ENCODE data around the gene HOMER2.
"Not testable (repeated sequence)": the region's sequence is repeated elsewhere in the genome, so short reads cannot be mapped to it uniquely, and the experiment has no call there.

HOMER2 gene

GRCh38 chr15:82894971-82895520 is 57.5 kb downstream of the HOMER2 start:
- no peak overlapping the region for H3K4me3 ChIP-seq (ENCODE audit: low read depth, low read length)
- no peaks in the 10 kb centered on the region for H3K79me2 ChIP-seq (ENCODE audit: control insufficient read depth, insufficient read depth, low read length, unreplicated experiment)
- H3K27ac ChIP-seq (ENCODE audit: low read depth, low read length) = no peak overlapping the region

GRCh38 chr15:82893473-82893872 is 59.0 kb downstream of the HOMER2 start:
- H3K27ac ChIP-seq (ENCODE audit: low read depth, low read length); H3K36me3 ChIP-seq (ENCODE audit: insufficient read depth, low read length); H3K4me3 ChIP-seq (ENCODE audit: low read depth, low read length); H3K79me2 ChIP-seq (ENCODE audit: control insufficient read depth, insufficient read depth, low read length, unreplicated experiment); H3K27me3 ChIP-seq (ENCODE audit: insufficient read depth, low read length); H3K4me1 ChIP-seq (ENCODE audit: control insufficient read depth, insufficient read depth, low read length, unreplicated experiment); H2AFZ ChIP-seq (ENCODE audit: low read length, unreplicated experiment): not testable (repeated sequence)

More at GRCh38 chr15:82894971-82895520, 57.5 kb downstream of the HOMER2 start:
- Histone ChIP-seq H3K4me1 (ENCODE audit: control insufficient read depth, insufficient read depth, low read length, unreplicated experiment) (no peaks in the 10 kb centered on the region), H3K36me3 (ENCODE audit: insufficient read depth, low read length) (no peaks in the 10 kb centered on the region), H2AFZ (ENCODE audit: low read length, unreplicated experiment) (no peak overlapping the region), H3K27me3 (ENCODE audit: insufficient read depth, low read length) (no peaks in the 10 kb centered on the region)

- Histone ChIP-seq H3K79me2 (ENCODE audit: control insufficient read depth, insufficient read depth, low read length, unreplicated experiment) (no peaks in the 10 kb centered on the region), H3K27me3 (ENCODE audit: insufficient read depth, low read length) (no peaks in the 10 kb centered on the region), H3K36me3 (ENCODE audit: insufficient read depth, low read length) (no peaks in the 10 kb centered on the region), H2AFZ (ENCODE audit: low read length, unreplicated experiment) (no peak overlapping the region), H3K4me1 (ENCODE audit: control insufficient read depth, insufficient read depth, low read length, unreplicated experiment) (no peaks in the 10 kb centered on the region), H3K27ac (ENCODE audit: low read depth, low read length) (no peak overlapping the region), H3K4me3 (ENCODE audit: low read depth, low read length) (no peak overlapping the region)
Observed at GRCh38 chr15:82892573-82892972, 59.9 kb downstream of the HOMER2 start.

GRCh38 chr15:82890995-82891390 is 61.5 kb downstream of the HOMER2 start:
- H3K27ac ChIP-seq (ENCODE audit: low read depth, low read length) = no peak overlapping the region
- H3K4me3 ChIP-seq (ENCODE audit: low read depth, low read length) = no peak overlapping the region
- no peaks in the 10 kb centered on the region for H3K79me2 ChIP-seq (ENCODE audit: control insufficient read depth, insufficient read depth, low read length, unreplicated experiment)
- H3K27me3 ChIP-seq (ENCODE audit: insufficient read depth, low read length) = no peaks in the 10 kb centered on the region
- no peaks in the 10 kb centered on the region for H3K4me1 ChIP-seq (ENCODE audit: control insufficient read depth, insufficient read depth, low read length, unreplicated experiment)
- no peaks in the 10 kb centered on the region for H3K36me3 ChIP-seq (ENCODE audit: insufficient read depth, low read length)
- H2AFZ ChIP-seq (ENCODE audit: low read length, unreplicated experiment) = no peak overlapping the region

GRCh38 chr15:82890338-82890994 is 62.1 kb downstream of the HOMER2 start:
- H3K4me3 ChIP-seq (ENCODE audit: low read depth, low read length) = no peak overlapping the region
- H3K79me2 ChIP-seq (ENCODE audit: control insufficient read depth, insufficient read depth, low read length, unreplicated experiment) = no peaks in the 10 kb centered on the region
- H3K4me1 ChIP-seq (ENCODE audit: control insufficient read depth, insufficient read depth, low read length, unreplicated experiment) = no peaks in the 10 kb centered on the region
- H2AFZ ChIP-seq (ENCODE audit: low read length, unreplicated experiment) = no peak overlapping the region
- no peak overlapping the region for H3K27ac ChIP-seq (ENCODE audit: low read depth, low read length)
- H3K27me3 ChIP-seq (ENCODE audit: insufficient read depth, low read length) = no peaks in the 10 kb centered on the region
- no peaks in the 10 kb centered on the region for H3K36me3 ChIP-seq (ENCODE audit: insufficient read depth, low read length)

GRCh38 chr15:82882273-82882928 is 70.1 kb downstream of the HOMER2 start:
- Histone ChIP-seq H3K79me2 (ENCODE audit: control insufficient read depth, insufficient read depth, low read length, unreplicated experiment) (no peaks in the 10 kb centered on the region), H3K36me3 (ENCODE audit: insufficient read depth, low read length) (no peaks in the 10 kb centered on the region), H3K27me3 (ENCODE audit: insufficient read depth, low read length) (no peaks in the 10 kb centered on the region), H2AFZ (ENCODE audit: low read length, unreplicated experiment) (no peak overlapping the region), H3K4me3 (ENCODE audit: low read depth, low read length) (no peak overlapping the region), H3K27ac (ENCODE audit: low read depth, low read length) (no peak overlapping the region), H3K4me1 (ENCODE audit: control insufficient read depth, insufficient read depth, low read length, unreplicated experiment) (no peaks in the 10 kb centered on the region)

- no peaks in the 10 kb centered on the region for H3K79me2 ChIP-seq (ENCODE audit: control insufficient read depth, insufficient read depth, low read length, unreplicated experiment)
- no peak overlapping the region for H2AFZ ChIP-seq (ENCODE audit: low read length, unreplicated experiment)
- no peaks in the 10 kb centered on the region for H3K36me3 ChIP-seq (ENCODE audit: insufficient read depth, low read length)
- no peaks in the 10 kb centered on the region for H3K27me3 ChIP-seq (ENCODE audit: insufficient read depth, low read length)
- no peak overlapping the region for H3K4me3 ChIP-seq (ENCODE audit: low read depth, low read length)
- H3K4me1 ChIP-seq (ENCODE audit: control insufficient read depth, insufficient read depth, low read length, unreplicated experiment) = no peaks in the 10 kb centered on the region
- no peak overlapping the region for H3K27ac ChIP-seq (ENCODE audit: low read depth, low read length)
Observed at GRCh38 chr15:82881747-82882146, 70.8 kb downstream of the HOMER2 start.

GRCh38 chr15:82880704-82881103 is 71.8 kb downstream of the HOMER2 start:
- H2AFZ ChIP-seq (ENCODE audit: low read length, unreplicated experiment) = no peak overlapping the region
- H3K79me2 ChIP-seq (ENCODE audit: control insufficient read depth, insufficient read depth, low read length, unreplicated experiment) = no peaks in the 10 kb centered on the region
- no peaks in the 10 kb centered on the region for H3K27me3 ChIP-seq (ENCODE audit: insufficient read depth, low read length)
- no peak overlapping the region for H3K27ac ChIP-seq (ENCODE audit: low read depth, low read length)
- no peaks in the 10 kb centered on the region for H3K36me3 ChIP-seq (ENCODE audit: insufficient read depth, low read length)
- no peak overlapping the region for H3K4me3 ChIP-seq (ENCODE audit: low read depth, low read length)
- H3K4me1 ChIP-seq (ENCODE audit: control insufficient read depth, insufficient read depth, low read length, unreplicated experiment) = peaks cover 4% of the 10 kb centered on the region

- no peak overlapping the region for H3K27ac ChIP-seq (ENCODE audit: low read depth, low read length)
- H3K4me1 ChIP-seq (ENCODE audit: control insufficient read depth, insufficient read depth, low read length, unreplicated experiment) = peaks cover 11% of the 10 kb centered on the region
- no peaks in the 10 kb centered on the region for H3K27me3 ChIP-seq (ENCODE audit: insufficient read depth, low read length)
- H3K79me2 ChIP-seq (ENCODE audit: control insufficient read depth, insufficient read depth, low read length, unreplicated experiment) = no peaks in the 10 kb centered on the region
- H2AFZ ChIP-seq (ENCODE audit: low read length, unreplicated experiment) = no peak overlapping the region
- no peaks in the 10 kb centered on the region for H3K36me3 ChIP-seq (ENCODE audit: insufficient read depth, low read length)
- H3K4me3 ChIP-seq (ENCODE audit: low read depth, low read length) = no peak overlapping the region
Observed at GRCh38 chr15:82878325-82878724, 74.2 kb downstream of the HOMER2 start.

- H3K36me3 ChIP-seq (ENCODE audit: insufficient read depth, low read length) = no peaks in the 10 kb centered on the region
- H2AFZ ChIP-seq (ENCODE audit: low read length, unreplicated experiment) = no peak overlapping the region
- H3K27me3 ChIP-seq (ENCODE audit: insufficient read depth, low read length) = no peaks in the 10 kb centered on the region
- H3K4me3 ChIP-seq (ENCODE audit: low read depth, low read length) = no peak overlapping the region
- H3K79me2 ChIP-seq (ENCODE audit: control insufficient read depth, insufficient read depth, low read length, unreplicated experiment) = no peaks in the 10 kb centered on the region
- peaks cover 11% of the 10 kb centered on the region for H3K4me1 ChIP-seq (ENCODE audit: control insufficient read depth, insufficient read depth, low read length, unreplicated experiment)
- no peak overlapping the region for H3K27ac ChIP-seq (ENCODE audit: low read depth, low read length)
Observed at GRCh38 chr15:82877825-82878224, 74.7 kb downstream of the HOMER2 start.
